Retinal pigment epithelial cell (primary cell): Measurements from ENCODE around the gene GOLT1B.
"Not testable (repeated sequence)": the region's sequence is repeated elsewhere in the genome, so short reads cannot be mapped to it uniquely, and the experiment has no call there.

Experiments used
- DNase-seq: peaks from one replicate; pipeline ENCODE4 v3.0.0-alpha.2; 2010; ENCODE audit warnings: low read depth
- H3K4me3 ChIP-seq: 2 replicates; pipeline ENCODE4 v1.5.1; 2011; ENCODE audit warnings: mild to moderate bottlenecking, low read length, control low read depth, moderate library complexity
- CTCF ChIP-seq: conservative IDR thresholded peaks from 2 replicates; pipeline ENCODE4 v1.5.1; 2011; ENCODE audit warnings: low read depth, low read length, control low read depth, inconsistent platforms

The GOLT1B gene, protein sequence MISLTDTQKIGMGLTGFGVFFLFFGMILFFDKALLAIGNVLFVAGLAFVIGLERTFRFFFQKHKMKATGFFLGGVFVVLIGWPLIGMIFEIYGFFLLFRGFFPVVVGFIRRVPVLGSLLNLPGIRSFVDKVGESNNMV

GRCh38 chr12:21501258-21502163 is at the start of gene GOLT1B, which contains the start of gene RECQL:
TSS of gene GOLT1B (plus strand) at chr12:21501789. CDS start at chr12:21501924, 135 bp downstream.
TSS of gene RECQL (minus strand) at chr12:21501635. CDS start at chr12:21499570, 2,065 bp downstream.
- H3K4me3 ChIP-seq: peak within 1 kb of the TSS; percentile 77
- DNase-seq: peak; percentile 96
- TF ChIP-seq CTCF: no peak

GRCh38 chr12:21453312-21453852 is 48.2 kb upstream of the GOLT1B start:
- no peak overlapping the region for H3K4me3 ChIP-seq
- TF ChIP-seq CTCF: no peak
- DNase-seq: no peak

GRCh38 chr12:21456291-21456780 is 45.3 kb upstream of the GOLT1B start:
- no peak for DNase-seq
- H3K4me3 ChIP-seq: no peak overlapping the region
- TF ChIP-seq CTCF: no peak

- DNase-seq: no peak
- no peak for TF ChIP-seq CTCF
- H3K4me3 ChIP-seq: no peak overlapping the region
Observed at GRCh38 chr12:21459474-21459873, 42.1 kb upstream of the GOLT1B start.

DNA sequence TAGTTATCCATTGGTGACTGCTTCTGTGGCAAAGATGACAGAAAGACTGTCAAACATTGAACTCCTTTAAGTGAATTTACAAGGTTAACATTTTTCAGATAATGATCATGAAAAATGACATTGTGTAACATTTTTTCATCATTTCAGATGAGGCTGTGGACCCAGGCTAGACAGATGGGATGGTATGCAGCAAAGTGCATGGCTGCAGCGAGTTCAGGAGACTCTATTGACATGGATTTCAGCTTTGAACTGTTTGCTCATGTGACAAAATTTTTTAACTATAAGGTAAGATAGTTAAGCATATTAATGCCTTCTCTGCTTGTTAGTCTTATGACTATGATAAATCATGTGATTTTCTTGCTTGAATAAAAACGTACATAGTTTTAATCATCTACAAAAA is 34.3 kb upstream of the GOLT1B start:
- H3K4me3 ChIP-seq, DNase-seq: not testable (repeated sequence)

DNA sequence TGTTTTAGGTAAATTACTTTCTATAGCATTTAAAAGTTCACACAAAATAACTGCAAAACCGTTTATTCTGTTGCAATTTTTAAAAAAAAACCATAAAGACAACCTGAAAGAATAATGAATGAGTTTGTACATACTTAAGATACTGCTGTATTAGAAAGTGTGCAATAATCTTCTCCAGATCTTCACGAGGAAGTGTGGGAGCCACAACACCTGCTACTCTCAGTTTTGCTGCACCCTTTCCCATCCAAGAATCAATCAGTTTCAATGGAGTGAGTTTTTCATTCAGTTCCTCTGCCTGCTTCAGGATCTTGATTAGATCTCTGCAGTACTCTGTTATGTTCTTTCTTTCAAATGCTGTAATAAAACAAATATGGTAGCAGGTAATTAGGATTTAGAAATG is 30.3 kb upstream of the GOLT1B start:
- no peak for TF ChIP-seq CTCF
- H3K4me3 ChIP-seq: no peak overlapping the region
- DNase-seq: no peak

- no peak overlapping the region for H3K4me3 ChIP-seq
- TF ChIP-seq CTCF: no peak
- no peak for DNase-seq
Observed at GRCh38 chr12:21472197-21472823, 29.3 kb upstream of the GOLT1B start.
